C1 segment of cervical spinal cord (tissue), 14 donors: ENCODE data around the gene TARBP1.

Experiments used
- DNase-seq, 14 donors: peaks; one replicate each; lab custom pipeline; 2025; lab: John Stamatoyannopoulos, UW

TARBP1 gene

GRCh38 chr1:234345237-234345636 is 133.7 kb downstream of the TARBP1 start:
- DNase-seq = no peak

- DNase-seq = no peak
These were observed 136.2 kb downstream of the TARBP1 start for GRCh38 chr1:234342774-234343173.
